Activated CD8-positive, alpha-beta T cell treated with anti-CD3 and anti-CD28 coated beads for 36 hours (primary cell): ENCODE data around the gene AXIN1. TPM values are rescaled to one million over a fixed set of nuclear protein-coding genes. Genes with fewer than 3 reads are reported as not detected.

Experiments
- ATAC-seq: fragments of 200-7000 bp; cut with Tn5 transposase; one replicate; pipeline ENCODE4 v1.10.0; 2021; ENCODE audit warnings: mild to moderate bottlenecking, moderate library complexity
- CTCF ChIA-PET: fragments of 350-600 bp; sonication (Branson Sonifier 250); formaldehyde crosslinking; loops from one replicate; lab custom pipeline; 2021; ENCODE audit warnings: antibody characterized with exemption; lab: Charles Lee
- POLR2A ChIA-PET: fragments of 350-600 bp; sonication (Branson Sonifier 250); formaldehyde crosslinking; loops from one replicate; lab custom pipeline; 2021; ENCODE audit warnings: antibody characterized with exemption; lab: Charles Lee
- DNase-seq: peaks from one replicate; pipeline ENCODE4 v3.0.0-alpha.2; 2020
- H3K27ac Mint-ChIP-seq: one replicate; pipeline ENCODE4 v1.8.0; 2021; ENCODE audit warnings: mild to moderate bottlenecking, mixed read lengths
- H3K27me3 Mint-ChIP-seq: one replicate; pipeline ENCODE4 v1.8.0; 2021; ENCODE audit warnings: mixed read lengths
- H3K36me3 Mint-ChIP-seq: one replicate; pipeline ENCODE4 v1.8.0; 2021; ENCODE audit warnings: low read depth, mixed read lengths
- H3K4me1 Mint-ChIP-seq: one replicate; pipeline ENCODE4 v1.8.0; 2021; ENCODE audit warnings: low read depth, mixed read lengths
- H3K4me3 Mint-ChIP-seq: one replicate; pipeline ENCODE4 v1.8.0; 2021; ENCODE audit warnings: mild to moderate bottlenecking, moderate library complexity, mixed read lengths
- H3K9me3 Mint-ChIP-seq: one replicate; pipeline ENCODE4 v1.8.0; 2021; ENCODE audit warnings: mixed read lengths
- intact Hi-C: fragments of 100-400 bp; cut with micrococcal nuclease; formaldehyde crosslinking; loops from one replicate; pipeline ENCODE4 v1.10.0; 2022
- total RNA-seq, 2 experiments: library from RNA; stranded (reverse); gene quantifications; one replicate each; pipeline ENCODE4 v1.2.3, GENCODE V29; 2021
- TF ChIP-seq, protein P1 (sequence below): fragments of 200-600 bp; IDR thresholded peaks from one replicate; pipeline ENCODE4 v1.8.0; 2022; ENCODE audit warnings: antibody characterized with exemption, mild to moderate bottlenecking

AXIN1 gene, protein sequence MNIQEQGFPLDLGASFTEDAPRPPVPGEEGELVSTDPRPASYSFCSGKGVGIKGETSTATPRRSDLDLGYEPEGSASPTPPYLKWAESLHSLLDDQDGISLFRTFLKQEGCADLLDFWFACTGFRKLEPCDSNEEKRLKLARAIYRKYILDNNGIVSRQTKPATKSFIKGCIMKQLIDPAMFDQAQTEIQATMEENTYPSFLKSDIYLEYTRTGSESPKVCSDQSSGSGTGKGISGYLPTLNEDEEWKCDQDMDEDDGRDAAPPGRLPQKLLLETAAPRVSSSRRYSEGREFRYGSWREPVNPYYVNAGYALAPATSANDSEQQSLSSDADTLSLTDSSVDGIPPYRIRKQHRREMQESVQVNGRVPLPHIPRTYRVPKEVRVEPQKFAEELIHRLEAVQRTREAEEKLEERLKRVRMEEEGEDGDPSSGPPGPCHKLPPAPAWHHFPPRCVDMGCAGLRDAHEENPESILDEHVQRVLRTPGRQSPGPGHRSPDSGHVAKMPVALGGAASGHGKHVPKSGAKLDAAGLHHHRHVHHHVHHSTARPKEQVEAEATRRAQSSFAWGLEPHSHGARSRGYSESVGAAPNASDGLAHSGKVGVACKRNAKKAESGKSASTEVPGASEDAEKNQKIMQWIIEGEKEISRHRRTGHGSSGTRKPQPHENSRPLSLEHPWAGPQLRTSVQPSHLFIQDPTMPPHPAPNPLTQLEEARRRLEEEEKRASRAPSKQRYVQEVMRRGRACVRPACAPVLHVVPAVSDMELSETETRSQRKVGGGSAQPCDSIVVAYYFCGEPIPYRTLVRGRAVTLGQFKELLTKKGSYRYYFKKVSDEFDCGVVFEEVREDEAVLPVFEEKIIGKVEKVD
- 10 to 100 TPM; 24.1 to 24.9 TPM for total RNA-seq

DNA sequence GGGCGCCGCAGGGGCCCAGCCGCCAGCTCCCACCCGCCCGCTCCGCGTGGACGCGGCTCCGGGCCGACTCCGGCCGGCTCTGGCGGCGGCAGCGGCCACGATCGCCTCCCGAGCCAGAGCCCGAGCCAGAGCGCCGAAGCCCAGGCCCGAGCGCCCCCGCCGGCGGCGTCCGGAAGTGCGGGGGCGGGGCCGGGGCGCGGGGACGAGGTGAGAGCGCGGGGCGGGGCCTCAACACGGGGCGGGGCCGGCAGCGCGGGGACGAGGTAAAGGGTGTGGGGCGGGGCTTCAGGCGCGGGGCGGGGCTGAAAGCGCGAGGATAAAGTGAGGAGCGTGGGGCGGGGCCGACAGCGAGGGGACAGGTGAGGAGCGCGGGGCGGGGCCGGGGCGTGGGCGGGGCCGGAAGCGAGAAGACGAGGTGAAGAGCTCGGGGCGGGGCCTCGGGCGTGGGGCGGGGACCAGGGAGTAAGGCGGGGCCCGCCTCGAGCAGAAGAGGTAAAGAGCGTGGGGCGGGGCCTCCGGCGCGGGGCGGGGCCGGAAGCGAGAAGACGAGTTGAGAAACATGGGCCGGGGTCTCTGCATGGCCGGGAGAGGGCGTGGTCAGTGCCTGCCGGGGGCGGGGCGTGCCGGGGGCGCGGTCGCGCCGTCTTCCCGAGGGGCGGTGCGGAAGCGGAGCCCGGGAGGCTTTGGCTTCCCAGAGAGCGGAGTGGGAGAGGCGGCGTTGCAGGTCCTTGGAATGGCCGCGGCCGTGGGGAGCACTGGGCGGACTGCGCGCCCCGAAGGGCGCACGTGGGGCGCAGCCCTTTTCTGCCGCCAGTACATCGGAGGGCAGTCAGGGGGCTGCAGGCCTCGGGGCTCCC is at the start of gene AXIN1:
AXIN1 (minus strand) TSS at position 177 of the 857 bp plus-strand sequence. CDS start 5,698 bp downstream, outside the sequence.
- Mint-ChIP-seq H3K27me3 (no peaks in the 10 kb centered on the region), H3K4me3 (peak within 1 kb of the TSS; percentile 80), H3K9me3 (no peaks in the 10 kb centered on the region), H3K27ac (peak within 1 kb of the TSS; percentile 84), H3K36me3 (peaks cover 18% of the 10 kb centered on the region), H3K4me1 (peaks cover 49% of the 10 kb centered on the region)
- DNase-seq (peak; percentile 100), ATAC-seq (peak; percentile 92)
- intact Hi-C loops, result loop anchor here (10.0 kb wide), 1 partner anchor 118 kb away; the partner anchor contains the start of gene FAM234A
- TF ChIP-seq, protein P1, sequence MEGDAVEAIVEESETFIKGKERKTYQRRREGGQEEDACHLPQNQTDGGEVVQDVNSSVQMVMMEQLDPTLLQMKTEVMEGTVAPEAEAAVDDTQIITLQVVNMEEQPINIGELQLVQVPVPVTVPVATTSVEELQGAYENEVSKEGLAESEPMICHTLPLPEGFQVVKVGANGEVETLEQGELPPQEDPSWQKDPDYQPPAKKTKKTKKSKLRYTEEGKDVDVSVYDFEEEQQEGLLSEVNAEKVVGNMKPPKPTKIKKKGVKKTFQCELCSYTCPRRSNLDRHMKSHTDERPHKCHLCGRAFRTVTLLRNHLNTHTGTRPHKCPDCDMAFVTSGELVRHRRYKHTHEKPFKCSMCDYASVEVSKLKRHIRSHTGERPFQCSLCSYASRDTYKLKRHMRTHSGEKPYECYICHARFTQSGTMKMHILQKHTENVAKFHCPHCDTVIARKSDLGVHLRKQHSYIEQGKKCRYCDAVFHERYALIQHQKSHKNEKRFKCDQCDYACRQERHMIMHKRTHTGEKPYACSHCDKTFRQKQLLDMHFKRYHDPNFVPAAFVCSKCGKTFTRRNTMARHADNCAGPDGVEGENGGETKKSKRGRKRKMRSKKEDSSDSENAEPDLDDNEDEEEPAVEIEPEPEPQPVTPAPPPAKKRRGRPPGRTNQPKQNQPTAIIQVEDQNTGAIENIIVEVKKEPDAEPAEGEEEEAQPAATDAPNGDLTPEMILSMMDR, result no peak
- POLR2A ChIA-PET, result interaction anchor here (1.0 to 2.4 kb wide), 6 partner anchors 9 to 124 kb away, joined by 3 to 9 read pairs (median 5); partner anchors contain the start of genes FAM234A and LUC7L
- CTCF ChIA-PET, result interaction anchor here (0.6 to 1.4 kb wide), 3 partner anchors 18 to 160 kb away, joined by 3 to 4 read pairs (median 3); partner anchors contain the start of gene MRPL28

DNA sequence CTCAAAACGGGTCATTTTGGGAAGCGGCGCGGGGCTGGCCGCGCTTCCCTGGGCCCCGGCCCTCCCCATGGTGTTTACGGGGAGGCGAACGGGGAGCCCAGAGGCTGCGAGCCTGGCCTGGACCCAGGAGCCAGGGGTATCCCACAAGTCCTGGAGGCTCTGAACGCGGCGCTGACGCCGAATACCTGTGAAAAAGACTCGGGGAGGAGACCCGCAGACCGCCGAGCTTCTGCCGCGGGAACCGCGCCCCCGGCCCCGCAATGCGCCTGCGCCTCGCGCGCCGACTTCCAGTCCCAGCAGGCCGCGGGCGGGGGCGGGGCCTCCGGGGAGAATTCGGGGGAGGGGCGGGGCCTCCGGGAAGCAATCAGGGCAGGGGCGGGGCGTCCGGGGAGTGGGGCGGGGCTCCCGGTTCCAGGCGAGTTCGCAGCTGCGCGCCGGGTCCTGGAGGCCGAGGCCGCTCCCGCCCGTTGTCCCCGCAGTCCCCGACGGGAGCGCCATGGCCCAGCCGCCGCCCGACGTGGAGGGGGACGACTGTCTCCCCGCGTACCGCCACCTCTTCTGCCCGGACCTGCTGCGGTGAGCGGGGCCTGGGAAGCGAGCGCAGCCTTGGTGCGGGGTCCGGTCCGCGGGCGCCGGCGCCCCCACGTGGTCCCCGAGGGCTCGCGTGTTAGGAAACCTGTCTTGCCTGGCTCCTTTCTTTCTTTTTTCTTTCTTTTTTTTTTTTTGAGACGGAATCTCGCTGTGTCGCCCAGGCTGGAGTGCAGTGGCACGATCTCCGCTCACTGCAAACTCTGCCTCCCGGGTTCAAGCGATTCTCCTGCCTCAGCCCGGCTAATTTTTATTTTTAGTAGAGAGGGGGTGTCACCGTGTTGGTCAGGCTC is 49.2 kb upstream of the AXIN1 start, which contains the start of gene DECR2:
DECR2 (plus strand) TSS at position 418 of the 881 bp plus-strand sequence; CDS start at position 497, 79 bp downstream.
- no peaks in the 10 kb centered on the region for H3K9me3 Mint-ChIP-seq
- intact Hi-C loops, result no loop called here
- peaks cover 2% of the 10 kb centered on the region for H3K36me3 Mint-ChIP-seq
- peaks cover 13% of the 10 kb centered on the region for H3K4me1 Mint-ChIP-seq
- ATAC-seq, result peak; percentile 93
- peak within 1 kb of the TSS; percentile 83 for H3K4me3 Mint-ChIP-seq
- ChIA-PET CTCF (interaction anchor here (0.7 to 2.6 kb wide), 6 partner anchors 9 to 167 kb away, joined by 3 to 11 read pairs (median 6); partner anchors contain the start of genes FAM234A and RAB11FIP3), POLR2A (interaction anchor here (0.6 to 1.7 kb wide), 5 partner anchors 9 to 32 kb away, joined by 3 to 7 read pairs (median 3); partner anchors contain the start of gene RAB11FIP3)
- peak within 1 kb of the TSS; percentile 83 for H3K27ac Mint-ChIP-seq
- peaks cover under 1% of the 10 kb centered on the region for H3K27me3 Mint-ChIP-seq
- TF ChIP-seq, protein P1, result peak; percentile 68
- peak; percentile 99 for DNase-seq

DNA sequence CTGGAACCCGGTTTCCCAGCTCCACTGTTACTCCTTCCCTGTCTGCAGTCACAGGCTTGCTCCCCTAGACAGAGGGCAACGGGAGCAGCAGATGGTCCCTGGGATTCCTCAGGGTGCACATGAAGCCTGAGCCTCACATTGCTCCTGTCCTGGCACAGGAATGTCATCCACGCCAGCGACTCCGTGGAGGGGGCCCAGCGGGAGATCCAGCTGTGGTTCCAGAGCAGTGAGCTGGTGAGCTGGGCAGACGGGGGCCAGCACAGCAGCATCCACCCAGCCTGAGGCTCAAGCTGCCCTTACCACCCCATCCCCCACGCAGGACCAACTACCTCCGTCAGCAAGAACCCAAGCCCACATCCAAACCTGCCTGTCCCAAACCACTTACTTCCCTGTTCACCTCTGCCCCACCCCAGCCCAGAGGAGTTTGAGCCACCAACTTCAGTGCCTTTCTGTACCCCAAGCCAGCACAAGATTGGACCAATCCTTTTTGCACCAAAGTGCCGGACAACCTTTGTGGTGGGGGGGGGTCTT is 47.6 kb upstream of the AXIN1 start:
- no peak for ATAC-seq
- H3K4me3 Mint-ChIP-seq, result peak overlapping the region; percentile 83
- TF ChIP-seq, protein P1, result no peak
- no peaks in the 10 kb centered on the region for H3K9me3 Mint-ChIP-seq
- H3K27me3 Mint-ChIP-seq, result peaks cover 2% of the 10 kb centered on the region
- peaks cover 21% of the 10 kb centered on the region for H3K4me1 Mint-ChIP-seq
- peak; percentile 10 for DNase-seq
- H3K27ac Mint-ChIP-seq, result peak overlapping the region; percentile 83
- CTCF ChIA-PET, result interaction anchor here (1.7 to 2.6 kb wide), 2 partner anchors 16 to 25 kb away, joined by 4 to 11 read pairs; partner anchors contain the start of gene RAB11FIP3
- POLR2A ChIA-PET, result interaction anchor here (0.6 to 1.7 kb wide), 5 partner anchors 8 to 244 kb away, joined by 3 to 7 read pairs (median 3); no protein-coding TSS in a partner anchor
- H3K36me3 Mint-ChIP-seq, result peaks cover 2% of the 10 kb centered on the region
- intact Hi-C loops, result no loop called here
